H1 (cell line): ENCODE data around the gene RNF224.

Source experiments
- CEBPB ChIP-seq: IDR thresholded peaks from 2 replicates; pipeline ENCODE4 v1.6.1; 2012; ENCODE audit warnings: low read depth, low read length
- EP300 ChIP-seq, 2 experiments: IDR thresholded peaks; 1 replicate in 1 of 2; 2 replicates in 1 of 2; pipeline ENCODE4 v1.6.1; 2011 to 2012; ENCODE audit warnings: low read depth in 2 of 2, low read length in 2 of 2, mild to moderate bottlenecking in 2 of 2, borderline replicate concordance in 1 of 2, inconsistent platforms in 1 of 2, moderate library complexity in 1 of 2
- KDM1A ChIP-seq: fragments of 200-600, 300-600 bp; sonication (generic); IDR thresholded peaks from 2 replicates; pipeline ENCODE4 v1.7.1; 2016; ENCODE audit warnings: mild to moderate bottlenecking, low read length, borderline replicate concordance
- MAX ChIP-seq: IDR thresholded peaks from 2 replicates; pipeline ENCODE4 v1.6.1; 2012; ENCODE audit warnings: inconsistent platforms
- POLR2A ChIP-seq, 2 experiments: IDR thresholded peaks; 1 replicate in 1 of 2; 2 replicates in 1 of 2; pipeline ENCODE4 v1.6.1; 2011; ENCODE audit warnings: low read depth in 2 of 2, low read length in 2 of 2, mild to moderate bottlenecking in 2 of 2; ENCODE audit errors: control extremely low read depth in 1 of 2
- POLR2AphosphoS5 ChIP-seq: IDR thresholded peaks from 2 replicates; pipeline ENCODE4 v1.6.1; 2011; ENCODE audit warnings: low read depth, low read length
- RXRA ChIP-seq: IDR thresholded peaks from 2 replicates; pipeline ENCODE4 v1.6.1; 2011; ENCODE audit warnings: low read depth, mild to moderate bottlenecking, low read length, moderate library complexity; ENCODE audit not compliant: insufficient read depth
- SP1 ChIP-seq: IDR thresholded peaks from 2 replicates; pipeline ENCODE4 v1.6.1; 2011; ENCODE audit warnings: low read depth, low read length
- TEAD4 ChIP-seq: IDR thresholded peaks from 2 replicates; pipeline ENCODE4 v1.6.1; 2012; ENCODE audit warnings: low read depth, low read length, inconsistent platforms, mixed read lengths
- TF ChIP-seq, protein P1 (sequence below), 3 experiments: IDR thresholded peaks; 1 replicate in 2 of 3; 2 replicates in 1 of 3; pipeline versions ENCODE4 v1.5.1 to v1.6.1; 2011; ENCODE audit warnings: low read length in 3 of 3, mild to moderate bottlenecking in 3 of 3, inconsistent platforms in 2 of 3, low read depth in 1 of 3, moderate library complexity in 1 of 3; ENCODE audit not compliant: insufficient read depth in 1 of 3; ENCODE audit errors: control extremely low read depth in 1 of 3

DNA sequence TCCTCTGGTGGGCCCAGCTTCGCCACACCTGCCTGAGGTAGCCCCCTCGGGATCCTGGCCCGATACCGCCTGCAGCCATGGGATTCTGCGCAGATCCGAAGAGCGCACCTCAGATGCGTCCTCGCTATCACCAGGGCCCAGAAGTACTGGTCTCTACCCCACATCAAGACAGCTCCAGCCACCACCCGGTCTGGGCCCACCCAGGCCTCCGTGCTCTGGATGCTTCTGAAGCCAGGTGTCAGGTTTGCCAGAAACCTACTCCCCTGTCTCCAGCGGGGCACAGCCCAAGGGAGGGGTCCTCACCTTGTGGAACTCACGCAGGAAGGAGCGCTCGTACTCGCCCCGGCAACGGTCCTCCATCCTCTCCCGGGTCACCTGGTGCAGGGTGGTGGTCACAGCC lies 41.4 kb upstream of the RNF224 start:
- TF ChIP-seq POLR2A (IDR thresholded peaks at IDR 0.05; ENCODE audit: control extremely low read depth in 1 of 2, low read depth in 2 of 2, low read length in 2 of 2) = no peak
- TF ChIP-seq MAX = no peak
- no peak for TF ChIP-seq SP1
- no peak for TF ChIP-seq EP300 (IDR thresholded peaks at IDR 0.05; ENCODE audit: borderline replicate concordance in 1 of 2, low read depth in 2 of 2, low read length in 2 of 2)
- TF ChIP-seq, protein P1, sequence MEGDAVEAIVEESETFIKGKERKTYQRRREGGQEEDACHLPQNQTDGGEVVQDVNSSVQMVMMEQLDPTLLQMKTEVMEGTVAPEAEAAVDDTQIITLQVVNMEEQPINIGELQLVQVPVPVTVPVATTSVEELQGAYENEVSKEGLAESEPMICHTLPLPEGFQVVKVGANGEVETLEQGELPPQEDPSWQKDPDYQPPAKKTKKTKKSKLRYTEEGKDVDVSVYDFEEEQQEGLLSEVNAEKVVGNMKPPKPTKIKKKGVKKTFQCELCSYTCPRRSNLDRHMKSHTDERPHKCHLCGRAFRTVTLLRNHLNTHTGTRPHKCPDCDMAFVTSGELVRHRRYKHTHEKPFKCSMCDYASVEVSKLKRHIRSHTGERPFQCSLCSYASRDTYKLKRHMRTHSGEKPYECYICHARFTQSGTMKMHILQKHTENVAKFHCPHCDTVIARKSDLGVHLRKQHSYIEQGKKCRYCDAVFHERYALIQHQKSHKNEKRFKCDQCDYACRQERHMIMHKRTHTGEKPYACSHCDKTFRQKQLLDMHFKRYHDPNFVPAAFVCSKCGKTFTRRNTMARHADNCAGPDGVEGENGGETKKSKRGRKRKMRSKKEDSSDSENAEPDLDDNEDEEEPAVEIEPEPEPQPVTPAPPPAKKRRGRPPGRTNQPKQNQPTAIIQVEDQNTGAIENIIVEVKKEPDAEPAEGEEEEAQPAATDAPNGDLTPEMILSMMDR (IDR thresholded peaks at IDR 0.05; ENCODE audit: control extremely low read depth in 1 of 3, insufficient read depth in 1 of 3, low read depth in 1 of 3, low read length in 3 of 3) = no peak
- TF ChIP-seq TEAD4 = no peak
- no peak for TF ChIP-seq KDM1A
- no peak for TF ChIP-seq POLR2AphosphoS5
- TF ChIP-seq RXRA = no peak
- no peak for TF ChIP-seq CEBPB
